ENCODE results near the gene UGT2B7. TPM values are rescaled to one million over a fixed set of nuclear protein-coding genes. Genes with fewer than 3 reads are reported as not detected.
"Not testable (repeated sequence)": the region's sequence is repeated elsewhere in the genome, so short reads cannot be mapped to it uniquely, and the experiment has no call there.

UGT2B7 gene
- total RNA-seq, 1 experiment from 2014 or later: not detected

DNA sequence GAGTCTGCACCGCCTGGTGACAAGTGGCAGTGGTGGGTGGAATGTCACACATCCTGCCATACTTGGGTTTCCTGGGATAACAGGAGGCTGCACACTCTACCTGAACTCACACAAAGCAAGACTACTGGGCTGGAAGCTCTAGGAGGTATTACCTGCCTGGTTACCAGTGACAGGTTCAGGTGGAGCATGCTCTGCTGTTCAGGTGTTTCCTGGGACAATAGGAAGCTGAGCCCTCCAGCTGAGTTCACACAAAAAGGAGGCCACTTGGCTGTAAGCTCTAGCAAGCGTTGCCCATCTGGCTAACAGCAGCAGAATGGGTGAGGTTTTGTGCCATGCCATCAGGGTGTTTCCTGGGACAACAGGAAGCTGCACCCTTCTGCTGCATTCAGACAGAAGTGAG lies 17.4 kb upstream of the UGT2B7 start:
- no peak for DNase-seq (ENCODE audit: low read depth)

DNA sequence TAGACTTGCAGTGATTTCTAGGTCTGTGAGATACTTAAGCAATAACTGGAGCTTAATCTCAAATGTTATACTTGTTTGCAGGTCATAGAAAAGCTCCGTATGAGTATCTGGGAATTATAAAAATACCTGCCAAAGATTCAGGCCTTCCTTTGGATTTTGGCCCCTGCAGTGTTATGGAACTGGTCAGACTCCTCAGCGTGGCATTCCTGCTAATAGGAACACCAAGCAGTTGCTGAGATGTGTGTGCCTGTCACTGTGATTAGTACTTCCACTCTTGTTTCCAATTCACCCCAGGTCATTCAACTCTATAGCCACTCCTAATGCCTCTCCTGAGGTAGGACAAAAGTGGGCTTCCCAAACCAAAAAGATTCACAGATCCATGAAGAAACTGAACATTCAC lies 7.8 kb upstream of the UGT2B7 start:
- DNase-seq (ENCODE audit: low read depth): no peak

DNA sequence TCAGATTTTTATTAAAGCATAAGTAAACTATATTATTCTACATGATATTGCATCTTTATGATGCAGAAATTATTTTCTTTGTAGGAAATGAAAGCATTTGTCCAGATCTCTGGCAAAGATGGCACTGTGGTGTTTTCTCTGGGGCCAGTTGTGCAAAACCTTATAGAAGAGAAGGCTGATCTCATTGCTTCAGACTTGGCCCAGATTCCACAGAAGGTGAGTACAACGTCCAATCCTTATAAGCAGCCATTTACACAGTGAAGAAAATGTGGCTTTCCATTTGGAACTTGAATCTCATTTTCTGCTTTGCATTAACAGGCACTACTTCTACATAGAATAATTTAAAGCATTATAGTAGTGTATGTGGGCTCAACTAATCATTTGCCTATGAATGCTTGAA lies 6.9 kb upstream of the UGT2B7 start:
- no peak for DNase-seq (ENCODE audit: low read depth)

DNA sequence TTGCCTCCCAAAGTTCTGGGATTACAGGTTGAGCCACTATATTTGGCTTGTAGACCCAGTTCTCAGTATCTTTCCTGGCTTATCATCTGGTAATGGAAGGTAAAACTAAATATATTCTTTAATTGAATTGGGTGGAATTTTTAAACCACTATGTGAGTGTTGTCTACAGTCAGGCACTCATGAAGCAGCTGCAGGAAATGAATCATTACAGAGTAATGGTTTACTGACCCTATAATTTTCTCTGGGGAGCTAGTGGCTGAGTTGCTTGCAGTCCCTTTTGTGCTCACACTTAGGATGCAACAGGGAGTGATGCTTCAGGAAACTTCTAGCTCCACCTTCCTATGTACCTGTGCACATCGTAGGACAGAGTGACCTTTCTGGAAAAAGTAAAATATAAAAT lies 4.1 kb upstream of the UGT2B7 start:
- DNase-seq (ENCODE audit: low read depth): peak; percentile 83

DNA sequence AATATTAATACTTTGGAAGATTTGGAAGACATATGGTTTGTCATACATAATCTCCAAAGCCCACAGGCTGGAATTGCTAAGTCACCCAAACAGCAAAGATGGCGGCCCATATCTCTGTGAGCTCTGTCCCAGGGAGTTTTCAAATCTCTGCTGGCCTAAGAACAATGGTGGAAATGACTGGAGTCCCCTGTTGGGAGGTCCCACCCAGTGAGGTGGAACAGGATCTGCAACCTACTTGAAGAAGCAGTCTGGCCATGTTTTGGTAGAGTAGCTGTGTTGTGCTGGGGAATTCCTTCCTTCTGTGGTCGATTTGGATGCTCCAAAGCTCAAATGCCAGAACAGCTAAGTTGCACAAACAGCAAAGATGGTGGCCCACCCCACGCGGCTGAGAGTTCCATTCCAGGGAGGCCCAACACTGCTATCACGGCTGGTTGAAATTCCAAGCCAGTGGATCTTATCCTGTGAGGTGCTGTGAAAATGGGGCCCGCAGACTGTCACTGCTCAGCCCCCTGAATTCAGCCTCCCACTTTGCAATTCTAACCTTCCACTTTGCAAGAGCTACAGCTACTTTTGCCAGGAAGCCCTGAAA lies 3.2 kb upstream of the UGT2B7 start:
- DNase-seq (ENCODE audit: low read depth): no peak

DNA sequence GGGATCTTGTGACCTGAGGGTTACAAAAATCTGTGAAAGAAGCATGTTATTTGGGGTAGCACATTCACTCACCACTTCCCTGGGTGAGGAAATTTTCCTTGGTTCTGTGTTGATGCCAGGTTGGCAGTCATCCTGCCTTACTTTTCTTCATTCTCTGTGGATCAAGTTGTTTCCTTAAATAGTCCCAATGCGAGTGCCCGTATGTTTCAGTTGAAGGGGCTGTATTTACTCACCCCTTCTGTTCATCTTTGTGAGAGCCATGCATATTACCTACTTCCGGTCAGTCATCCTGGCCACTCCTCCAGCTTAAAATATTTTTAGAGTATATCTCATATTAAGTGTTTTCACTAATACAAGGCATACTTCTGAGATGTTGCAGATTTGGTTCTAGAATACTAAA lies 2.6 kb upstream of the UGT2B7 start:
- DNase-seq (ENCODE audit: low read depth): no peak

DNA sequence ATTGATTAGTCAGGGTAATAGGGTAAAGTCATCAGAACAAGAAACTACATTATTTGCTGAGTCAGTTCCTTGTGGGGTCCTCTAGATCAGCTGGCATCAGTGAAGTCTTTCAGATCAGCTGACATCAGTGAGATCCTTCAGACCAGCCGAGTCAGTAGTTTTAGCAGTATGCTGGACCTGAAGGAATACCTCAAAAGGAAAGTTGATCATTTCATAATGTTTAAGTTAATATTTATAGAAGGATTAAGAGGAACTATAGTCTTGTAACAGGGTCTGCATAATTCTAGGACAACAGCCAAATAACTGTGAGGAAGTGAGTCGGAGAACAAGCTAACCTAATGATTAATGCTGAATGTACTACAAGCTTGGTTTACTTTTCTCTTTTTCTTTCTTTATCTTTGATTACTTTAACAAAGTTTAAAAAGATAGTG lies 958 bp upstream of the UGT2B7 start:
- DNase-seq (ENCODE audit: low read depth): peak; percentile 80

DNA sequence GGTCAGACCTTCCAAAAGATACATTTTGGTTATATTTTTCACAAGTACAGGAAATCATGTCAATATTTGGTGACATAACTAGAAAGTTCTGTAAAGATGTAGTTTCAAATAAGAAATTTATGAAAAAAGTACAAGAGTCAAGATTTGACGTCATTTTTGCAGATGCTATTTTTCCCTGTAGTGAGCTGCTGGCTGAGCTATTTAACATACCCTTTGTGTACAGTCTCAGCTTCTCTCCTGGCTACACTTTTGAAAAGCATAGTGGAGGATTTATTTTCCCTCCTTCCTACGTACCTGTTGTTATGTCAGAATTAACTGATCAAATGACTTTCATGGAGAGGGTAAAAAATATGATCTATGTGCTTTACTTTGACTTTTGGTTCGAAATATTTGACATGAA lies 536 bp downstream of the UGT2B7 start:
- DNase-seq (ENCODE audit: low read depth): no peak

DNA sequence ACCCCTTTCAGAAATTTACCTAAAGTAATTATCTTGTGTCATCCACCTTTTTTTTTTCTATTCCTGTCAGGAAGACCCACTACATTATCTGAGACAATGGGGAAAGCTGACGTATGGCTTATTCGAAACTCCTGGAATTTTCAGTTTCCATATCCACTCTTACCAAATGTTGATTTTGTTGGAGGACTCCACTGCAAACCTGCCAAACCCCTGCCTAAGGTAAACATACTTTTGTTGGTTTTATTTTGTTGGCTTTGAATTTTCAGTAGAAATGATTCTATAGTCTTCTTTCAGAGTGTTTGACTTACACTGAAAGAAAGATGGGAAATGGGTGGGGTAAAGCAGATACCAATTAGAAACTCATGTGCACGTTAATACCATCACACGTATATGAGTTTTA lies 2.2 kb downstream of the UGT2B7 start:
- DNase-seq (ENCODE audit: low read depth): no peak

DNA sequence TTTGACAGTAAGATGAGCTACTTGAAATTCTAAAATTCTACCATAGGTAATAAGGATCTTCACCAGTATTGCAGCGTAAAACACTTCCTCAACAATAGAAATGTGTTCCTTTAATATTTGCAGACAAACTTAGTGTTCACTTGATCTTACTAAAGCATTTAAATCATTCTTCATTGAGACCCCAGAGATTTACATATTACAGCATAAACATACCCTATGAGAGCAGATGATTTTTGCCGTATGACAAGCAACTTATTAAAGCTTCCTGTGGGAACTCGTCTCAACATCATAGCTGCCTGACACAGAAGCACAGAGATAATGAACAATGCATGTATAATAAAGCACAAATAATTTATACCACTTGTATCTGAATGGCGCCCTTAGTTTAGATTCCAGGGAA lies 3.6 kb downstream of the UGT2B7 start:
- DNase-seq (ENCODE audit: low read depth): no peak

DNA sequence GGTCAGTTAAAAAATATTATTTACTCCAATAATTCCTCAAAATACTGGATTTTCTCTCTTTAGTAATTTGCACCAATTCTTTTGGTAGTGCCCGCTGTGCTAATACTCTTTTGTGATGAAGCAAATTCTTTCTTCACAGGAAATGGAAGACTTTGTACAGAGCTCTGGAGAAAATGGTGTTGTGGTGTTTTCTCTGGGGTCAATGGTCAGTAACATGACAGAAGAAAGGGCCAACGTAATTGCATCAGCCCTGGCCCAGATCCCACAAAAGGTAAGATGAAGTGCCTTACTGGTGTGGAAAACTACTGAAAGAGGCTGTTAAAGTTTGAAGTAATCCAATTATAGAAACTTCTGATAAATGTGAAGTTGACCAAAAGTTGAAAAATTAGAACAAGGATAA lies 6.4 kb downstream of the UGT2B7 start:
- not testable (repeated sequence) for DNase-seq (ENCODE audit: low read depth)

DNA sequence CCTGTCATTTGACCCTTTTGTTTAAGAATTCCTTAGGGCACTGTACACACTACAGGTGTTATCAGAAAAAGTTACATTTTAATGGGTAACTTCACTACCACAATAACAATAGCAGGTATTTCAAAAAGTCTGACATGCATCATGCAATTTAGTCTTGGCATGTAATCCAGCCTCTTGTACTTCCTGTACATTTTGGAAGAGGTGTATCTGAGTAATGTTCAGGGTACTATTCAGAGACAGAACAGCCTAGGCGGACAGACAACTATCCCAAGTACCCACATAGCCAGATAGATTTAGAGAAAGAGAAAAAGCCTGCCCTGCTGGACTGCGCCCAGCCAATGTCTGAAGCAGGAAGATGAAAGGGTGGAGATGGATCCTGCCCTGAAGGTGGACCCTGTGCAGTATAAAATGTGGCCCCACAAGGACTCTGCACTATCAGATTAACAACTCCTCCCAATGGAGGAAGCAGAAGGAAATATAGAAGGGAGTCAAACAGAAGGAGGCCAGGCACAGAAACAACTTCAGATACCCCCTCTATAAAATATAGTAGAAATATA lies 8.5 kb downstream of the UGT2B7 start:
- no peak for DNase-seq (ENCODE audit: low read depth)

DNA sequence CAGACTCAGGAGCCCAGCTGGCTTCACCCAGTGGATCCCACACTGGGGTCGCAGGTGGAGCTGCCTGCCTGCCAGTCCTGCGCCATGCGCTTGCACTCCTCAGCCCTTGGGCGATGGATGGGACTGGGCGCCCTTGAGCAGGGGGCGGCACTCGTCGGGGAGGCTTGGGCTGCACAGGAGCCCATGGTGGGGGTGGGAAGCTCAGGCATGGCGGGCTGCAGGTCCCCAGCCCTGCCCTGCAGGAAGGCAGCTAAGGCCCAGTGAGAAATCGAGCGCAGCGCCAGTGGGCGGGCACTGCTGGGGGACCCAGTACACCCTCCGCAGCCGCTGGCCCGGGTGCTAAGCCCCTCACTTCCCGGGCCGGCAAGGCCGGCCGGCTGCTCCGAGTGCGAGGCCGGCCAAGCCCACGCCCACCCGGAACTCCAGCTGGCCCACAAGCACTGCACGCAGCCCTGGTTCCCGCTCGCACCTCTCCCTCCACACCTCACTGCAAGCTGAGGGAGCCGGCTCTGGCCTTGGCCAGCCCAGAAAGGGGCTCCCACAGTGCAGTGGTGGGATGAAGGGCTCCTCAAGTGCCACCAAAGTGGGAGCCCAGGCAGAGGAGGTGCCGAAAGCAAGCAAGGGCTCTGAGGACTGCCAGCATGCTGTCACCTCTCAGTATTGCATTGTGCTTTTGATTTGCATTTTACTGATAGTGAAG lies 19.0 kb downstream of the UGT2B7 start:
- not testable (repeated sequence) for DNase-seq (ENCODE audit: low read depth)

DNA sequence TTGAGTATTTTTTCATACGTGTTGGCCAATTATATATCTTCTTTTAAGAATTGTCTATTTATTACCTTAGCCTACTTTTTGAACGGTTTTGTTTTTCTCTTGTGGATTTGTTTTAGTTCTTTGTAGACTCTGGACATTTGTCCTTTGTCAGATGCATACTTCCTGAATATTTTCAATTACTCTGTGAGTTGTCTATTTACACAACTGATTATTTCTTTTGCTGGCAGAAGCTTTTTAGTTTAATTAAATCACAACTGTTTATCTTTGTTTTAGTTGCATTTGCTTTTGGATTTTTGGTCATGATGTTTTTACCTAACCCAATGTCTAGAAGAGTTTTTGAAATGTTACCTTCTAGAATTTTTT lies 19.6 kb downstream of the UGT2B7 start:
- no peak for DNase-seq (ENCODE audit: low read depth)

DNA sequence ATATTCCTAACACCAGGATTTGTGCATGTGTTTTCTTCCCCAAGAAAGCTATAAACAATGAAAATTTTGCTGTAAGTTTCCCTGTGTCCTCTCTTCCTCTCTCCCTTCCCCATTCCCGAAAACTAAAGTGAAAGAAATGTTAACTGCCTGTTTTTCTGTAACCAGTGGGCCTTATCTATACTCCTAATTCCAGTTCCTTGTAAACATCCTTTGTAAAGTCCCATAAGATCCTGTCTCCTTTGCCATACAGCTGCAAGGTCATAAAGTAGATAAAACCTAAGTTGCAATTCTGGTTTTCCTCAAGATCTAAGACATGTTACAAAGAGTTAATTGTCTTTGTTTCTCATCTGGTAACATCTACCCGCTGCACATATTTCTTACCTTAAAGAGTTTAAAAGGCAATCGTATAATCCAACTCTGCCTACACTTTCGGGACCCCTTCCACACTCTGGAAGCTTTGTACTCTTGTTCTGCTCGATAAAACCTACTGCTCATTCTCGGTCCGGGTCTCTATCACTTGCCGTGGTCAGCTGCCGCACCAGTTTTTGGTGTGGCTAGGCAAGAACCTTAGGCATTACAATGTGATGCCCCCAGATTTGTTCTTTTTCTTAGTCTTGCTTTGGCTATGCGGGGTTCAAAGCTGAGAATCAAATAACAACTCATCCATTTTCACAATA lies 20.5 kb downstream of the UGT2B7 start:
- DNase-seq (ENCODE audit: low read depth): no peak

DNA sequence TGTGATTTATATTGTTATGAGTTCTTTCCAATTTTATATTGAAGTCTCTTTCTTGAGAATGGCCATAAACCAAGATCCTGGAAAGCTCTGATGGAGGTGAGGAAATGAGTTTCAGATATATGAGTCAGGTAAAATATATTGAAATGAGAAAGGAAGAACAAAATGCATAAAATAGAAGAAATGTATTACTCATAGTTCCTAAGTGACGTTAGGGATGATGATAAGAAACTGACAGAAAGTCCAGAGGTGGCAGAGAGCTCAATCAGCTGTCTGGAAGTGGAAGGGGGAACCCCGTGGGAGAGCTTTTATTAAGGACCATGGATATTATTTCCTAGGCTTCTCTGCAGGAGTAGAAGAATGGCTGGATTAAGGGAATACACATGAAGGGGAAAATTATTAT lies 24.6 kb downstream of the UGT2B7 start:
- peak; percentile 20 for DNase-seq (ENCODE audit: low read depth)

DNA sequence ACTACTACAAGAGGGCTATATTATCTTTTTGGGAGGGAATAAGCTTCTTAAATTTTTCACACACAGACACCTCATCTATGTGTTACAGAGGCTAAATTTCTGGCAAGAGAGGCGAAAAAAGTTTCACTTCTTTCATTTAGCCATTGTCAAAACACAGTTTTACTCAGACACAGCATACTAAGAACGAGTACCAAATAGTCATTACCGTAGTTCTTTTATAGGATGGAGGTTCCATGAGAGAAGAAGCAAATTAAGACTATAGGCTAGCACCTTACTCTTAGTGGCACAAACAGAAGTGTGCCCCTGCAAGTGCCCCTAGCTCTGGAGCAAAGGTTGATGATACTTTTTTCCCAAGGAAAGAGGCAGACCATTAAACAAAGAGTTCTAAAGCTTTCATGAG lies 26.2 kb downstream of the UGT2B7 start:
- no peak for DNase-seq (ENCODE audit: low read depth)

DNA sequence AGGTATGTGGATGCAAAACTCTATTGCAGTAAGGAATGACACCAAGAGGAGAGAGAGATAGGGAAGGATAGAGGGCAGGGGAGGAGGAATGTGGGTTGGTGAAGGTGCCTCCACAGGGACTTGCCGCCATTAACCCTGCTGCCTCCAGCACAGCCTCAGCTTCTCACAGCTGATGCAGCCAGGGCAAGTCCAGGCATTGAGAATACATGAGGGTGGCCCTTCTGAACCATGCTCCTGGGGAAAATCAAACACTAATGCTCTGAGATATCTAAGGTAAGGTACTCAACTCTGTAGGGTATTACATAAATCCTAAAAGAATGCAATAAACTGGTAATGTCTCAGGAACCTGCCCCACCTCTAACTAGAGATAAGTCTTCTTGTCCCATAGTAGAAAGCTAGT lies 28.7 kb downstream of the UGT2B7 start:
- DNase-seq (ENCODE audit: low read depth): no peak

DNA sequence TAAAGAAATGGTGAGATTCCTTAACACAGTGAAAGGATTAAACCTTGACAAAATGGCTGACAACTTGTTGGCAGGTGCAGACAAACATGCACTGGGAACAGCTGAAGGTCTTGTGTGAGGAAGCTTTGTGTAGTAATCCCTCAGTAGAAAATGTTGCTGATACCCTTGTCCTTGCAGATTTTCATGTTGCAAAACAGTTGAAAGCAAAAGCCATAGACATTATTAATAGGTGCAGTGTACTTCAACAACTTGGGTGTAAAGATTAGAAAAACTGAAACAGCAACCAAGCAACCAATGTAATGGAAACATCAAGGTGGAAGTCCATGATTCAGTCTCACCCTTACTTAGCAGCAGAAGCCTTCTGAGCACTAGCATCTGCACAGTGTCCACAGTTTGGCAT lies 29.8 kb downstream of the UGT2B7 start:
- DNase-seq (ENCODE audit: low read depth): no peak

DNA sequence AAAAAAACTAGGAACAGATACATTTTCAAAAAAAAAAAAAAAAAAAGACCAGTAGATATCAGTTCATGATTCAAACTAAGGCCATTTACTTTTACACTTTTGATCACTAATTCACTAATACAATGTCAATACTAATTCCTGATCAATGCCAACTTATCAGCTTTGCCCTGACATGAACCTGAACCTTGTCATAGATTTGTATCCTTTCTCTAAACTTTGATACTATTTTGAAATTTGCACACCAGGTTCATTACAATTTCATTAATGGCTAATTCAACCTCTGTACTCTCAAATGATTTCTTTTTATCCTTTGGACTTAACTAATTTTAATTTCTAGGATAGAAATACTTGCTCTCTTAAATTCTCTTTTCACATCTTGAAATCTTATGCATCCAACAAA lies 37.7 kb downstream of the UGT2B7 start:
- DNase-seq (ENCODE audit: low read depth): no peak

DNA sequence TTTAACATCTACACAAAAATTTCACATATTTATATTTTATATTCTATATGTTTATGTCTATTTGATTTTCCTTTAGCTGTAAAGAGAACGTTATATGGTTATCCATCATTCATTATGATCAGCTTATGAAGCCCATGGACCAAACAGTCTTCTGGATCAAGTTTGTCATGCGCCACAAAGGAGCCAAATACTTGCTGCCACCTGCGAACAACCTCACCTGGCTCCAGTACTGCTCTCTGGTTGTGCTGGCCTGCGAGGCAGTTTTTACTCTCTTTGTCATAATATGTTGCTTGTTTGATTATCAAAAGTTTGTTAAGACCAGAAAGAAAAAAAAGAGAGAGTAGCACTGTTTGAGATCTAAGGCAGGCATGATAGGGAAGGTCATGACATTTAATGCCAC lies 38.2 kb downstream of the UGT2B7 start:
- no peak for DNase-seq (ENCODE audit: low read depth)

DNA sequence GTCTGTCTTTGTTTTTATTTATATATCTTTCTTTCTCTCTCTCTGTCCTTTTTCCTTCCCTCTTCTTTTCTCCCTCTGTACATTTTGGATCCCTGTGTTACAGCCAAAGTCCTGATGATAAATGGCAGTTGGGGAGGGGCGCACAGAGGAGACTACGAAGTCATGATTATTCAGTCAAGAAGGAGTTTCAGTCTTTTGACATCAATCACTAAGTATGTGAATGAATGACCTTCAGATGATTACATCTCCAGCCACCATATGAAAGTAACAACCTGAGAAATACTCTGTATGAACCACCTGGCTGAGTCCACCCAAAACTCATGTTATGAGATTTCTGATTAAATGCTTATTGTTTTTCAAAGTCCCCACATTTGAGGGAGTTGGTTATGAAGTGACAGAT lies 45.0 kb downstream of the UGT2B7 start:
- no peak for DNase-seq (ENCODE audit: low read depth)

DNA sequence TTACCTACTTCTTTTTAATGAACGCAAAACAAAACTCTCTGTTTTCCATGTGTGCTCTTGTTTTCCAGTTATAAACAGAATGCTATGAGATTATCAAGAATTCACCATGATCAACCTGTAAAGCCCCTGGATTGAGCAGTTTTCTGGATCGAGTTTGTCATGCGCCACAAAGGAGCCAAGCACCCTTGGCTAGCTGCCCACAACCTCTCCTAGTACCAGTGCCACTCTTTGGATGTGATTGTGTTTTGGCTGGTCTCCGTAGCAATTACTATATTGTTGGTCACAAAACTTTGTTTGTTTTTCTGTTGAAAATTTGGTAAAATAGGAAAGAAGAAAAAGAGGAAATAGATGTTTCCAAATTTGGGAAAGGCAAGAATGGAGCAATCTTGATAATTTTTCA lies 51.1 kb downstream of the UGT2B7 start:
- no peak for DNase-seq (ENCODE audit: low read depth)
